Fibroblast of mammary gland (primary cell): ENCODE data around the gene CLEC10A.
"Not testable (repeated sequence)": the region's sequence is repeated elsewhere in the genome, so short reads cannot be mapped to it uniquely, and the experiment has no call there.

Source experiments
- DNase-seq: peaks from one replicate; pipeline ENCODE4 v3.0.0-alpha.2; 2010; ENCODE audit warnings: low read depth
- H3K4me3 ChIP-seq: 2 replicates; pipeline ENCODE4 v1.5.1; 2011; ENCODE audit warnings: low read depth, mild to moderate bottlenecking, low read length, moderate library complexity; ENCODE audit not compliant: control insufficient read depth
- TF ChIP-seq, protein P1 (sequence below): conservative IDR thresholded peaks from 2 replicates; pipeline ENCODE4 v1.5.1; 2011; ENCODE audit warnings: low read depth, low read length, inconsistent platforms; ENCODE audit not compliant: control insufficient read depth, insufficient read depth

The CLEC10A gene

DNA sequence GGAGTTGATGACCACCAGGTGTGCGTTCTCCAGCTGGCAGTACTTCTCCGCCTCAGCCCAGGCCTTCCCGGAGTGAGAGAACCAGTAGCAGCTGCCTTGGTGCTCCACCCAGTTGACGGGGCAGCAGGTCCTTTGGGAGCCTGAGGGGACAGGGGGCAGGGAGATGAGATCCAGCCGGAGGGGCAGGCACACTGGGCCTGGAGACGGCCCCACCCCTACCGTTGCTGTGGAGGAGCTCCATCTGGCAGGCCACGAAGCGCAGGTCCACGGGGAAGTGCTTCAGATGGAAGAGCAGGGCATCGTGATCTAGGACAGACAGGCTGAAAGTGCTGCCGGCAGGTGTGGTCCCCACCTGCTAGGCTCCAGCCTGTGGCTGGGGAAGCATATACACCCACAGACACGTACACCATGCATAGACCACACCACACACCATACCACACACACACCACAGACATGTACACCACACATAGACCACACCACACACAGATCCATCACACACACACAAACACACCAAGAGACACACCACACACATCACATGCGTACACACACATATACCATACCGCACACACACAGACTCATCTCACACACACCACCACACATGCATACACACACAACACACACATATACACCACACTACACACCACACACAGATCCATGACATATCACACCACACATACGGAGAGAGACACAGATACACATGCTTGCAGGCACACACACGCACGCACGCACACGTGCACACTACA is 27.1 kb upstream of the CLEC10A start:
- H3K4me3 ChIP-seq: no peak overlapping the region
- DNase-seq: no peak
- TF ChIP-seq, protein P1, sequence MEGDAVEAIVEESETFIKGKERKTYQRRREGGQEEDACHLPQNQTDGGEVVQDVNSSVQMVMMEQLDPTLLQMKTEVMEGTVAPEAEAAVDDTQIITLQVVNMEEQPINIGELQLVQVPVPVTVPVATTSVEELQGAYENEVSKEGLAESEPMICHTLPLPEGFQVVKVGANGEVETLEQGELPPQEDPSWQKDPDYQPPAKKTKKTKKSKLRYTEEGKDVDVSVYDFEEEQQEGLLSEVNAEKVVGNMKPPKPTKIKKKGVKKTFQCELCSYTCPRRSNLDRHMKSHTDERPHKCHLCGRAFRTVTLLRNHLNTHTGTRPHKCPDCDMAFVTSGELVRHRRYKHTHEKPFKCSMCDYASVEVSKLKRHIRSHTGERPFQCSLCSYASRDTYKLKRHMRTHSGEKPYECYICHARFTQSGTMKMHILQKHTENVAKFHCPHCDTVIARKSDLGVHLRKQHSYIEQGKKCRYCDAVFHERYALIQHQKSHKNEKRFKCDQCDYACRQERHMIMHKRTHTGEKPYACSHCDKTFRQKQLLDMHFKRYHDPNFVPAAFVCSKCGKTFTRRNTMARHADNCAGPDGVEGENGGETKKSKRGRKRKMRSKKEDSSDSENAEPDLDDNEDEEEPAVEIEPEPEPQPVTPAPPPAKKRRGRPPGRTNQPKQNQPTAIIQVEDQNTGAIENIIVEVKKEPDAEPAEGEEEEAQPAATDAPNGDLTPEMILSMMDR: no peak

- no peak for DNase-seq
- TF ChIP-seq, protein P1: no peak
- H3K4me3 ChIP-seq: no peak overlapping the region
Observed at GRCh38 chr17:7102421-7102820, 22.4 kb upstream of the CLEC10A start.

- DNase-seq: no peak
- H3K4me3 ChIP-seq: no peak overlapping the region
- TF ChIP-seq, protein P1: no peak
Observed at GRCh38 chr17:7101531-7101930, 21.5 kb upstream of the CLEC10A start.

DNA sequence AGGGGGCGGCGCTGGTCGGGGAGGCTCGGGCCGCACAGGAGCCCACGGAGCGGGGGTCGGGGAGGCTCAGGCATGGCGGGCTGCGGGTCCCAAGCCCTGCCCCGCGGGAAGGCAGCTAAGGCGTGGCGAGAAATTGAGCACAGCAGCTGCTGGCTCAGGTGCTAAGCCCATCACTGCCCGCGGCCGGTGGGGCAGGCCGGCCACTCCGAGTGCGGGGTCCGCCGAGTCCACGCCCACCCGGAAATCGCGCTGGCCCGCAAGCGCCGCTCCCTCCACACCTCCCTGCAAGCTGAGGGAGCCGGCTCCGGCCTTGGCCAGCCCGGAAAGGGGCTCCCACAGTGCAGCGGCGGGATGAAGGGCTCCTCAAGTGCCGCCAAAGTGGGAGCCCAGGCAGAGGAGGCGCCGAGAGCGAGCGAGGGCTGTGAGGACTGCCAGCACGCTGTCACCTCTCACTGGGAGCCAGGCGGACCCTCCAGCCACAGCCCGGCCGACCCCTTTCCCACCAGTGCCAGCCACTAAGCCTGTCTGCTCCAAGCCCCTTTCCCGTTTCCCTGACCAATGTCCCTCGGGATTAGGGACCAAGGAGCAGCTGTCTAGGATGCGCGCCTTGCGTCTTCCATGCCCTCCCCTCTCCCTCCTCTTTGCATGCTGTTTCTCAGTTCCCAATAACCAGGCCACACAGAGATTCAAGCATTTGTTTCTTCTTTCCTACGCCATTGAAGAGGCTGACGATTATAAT is 20.8 kb upstream of the CLEC10A start:
- not testable (repeated sequence) for DNase-seq, H3K4me3 ChIP-seq

DNA sequence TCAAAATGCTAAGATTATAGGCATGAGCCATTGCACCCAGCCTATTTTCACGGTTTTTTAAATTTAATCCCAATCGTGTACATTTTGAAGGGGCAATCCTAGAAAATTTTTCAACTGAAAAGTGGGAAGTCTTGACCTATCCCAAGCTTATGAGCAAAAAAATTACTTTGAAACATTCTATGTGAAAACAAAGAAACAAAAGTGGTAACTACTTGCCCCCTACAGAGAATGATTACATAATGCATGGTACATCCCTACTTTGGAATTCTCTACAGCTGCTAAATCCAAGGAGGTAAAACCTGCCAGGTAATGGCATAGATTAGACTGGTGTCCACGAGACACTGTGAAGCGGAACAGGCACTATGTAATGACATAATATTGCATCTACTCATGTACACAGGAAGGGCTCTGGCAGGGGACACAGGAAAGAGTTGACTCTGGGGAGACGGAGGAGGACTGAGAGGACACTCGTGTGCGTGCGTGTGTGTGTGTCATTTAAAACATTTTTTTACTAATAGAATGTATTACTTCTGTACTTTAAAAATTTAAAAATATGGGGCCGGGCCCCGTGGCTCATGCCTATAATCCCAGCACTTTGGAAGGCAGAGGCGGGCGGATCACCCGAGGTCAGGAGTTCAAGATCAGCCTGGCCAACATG is 18.9 kb upstream of the CLEC10A start:
- no peak overlapping the region for H3K4me3 ChIP-seq
- DNase-seq: no peak
- TF ChIP-seq, protein P1: no peak

GRCh38 chr17:7097940-7098339 is 17.9 kb upstream of the CLEC10A start:
- no peak for DNase-seq
- TF ChIP-seq, protein P1: no peak
- H3K4me3 ChIP-seq: no peak overlapping the region

- no peak overlapping the region for H3K4me3 ChIP-seq
- DNase-seq: no peak
- TF ChIP-seq, protein P1: no peak
Observed at GRCh38 chr17:7095625-7096024, 15.6 kb upstream of the CLEC10A start.
